IPS-NIHi7 (cell line): ENCODE results near the gene UROC1.

Experiments
- DNase-seq: peaks from one replicate; pipeline ENCODE4 v3.0.0; 2012; ENCODE audit warnings: mixed read lengths; ENCODE audit errors: extremely low spot score

Gene UROC1

GRCh38 chr3:126440709-126440995 is 76.9 kb downstream of the UROC1 start:
- no peak for DNase-seq

GRCh38 chr3:126439968-126440708 is 77.4 kb downstream of the UROC1 start:
- DNase-seq = no peak

GRCh38 chr3:126439346-126439967 is 78.1 kb downstream of the UROC1 start:
- no peak for DNase-seq

DNA sequence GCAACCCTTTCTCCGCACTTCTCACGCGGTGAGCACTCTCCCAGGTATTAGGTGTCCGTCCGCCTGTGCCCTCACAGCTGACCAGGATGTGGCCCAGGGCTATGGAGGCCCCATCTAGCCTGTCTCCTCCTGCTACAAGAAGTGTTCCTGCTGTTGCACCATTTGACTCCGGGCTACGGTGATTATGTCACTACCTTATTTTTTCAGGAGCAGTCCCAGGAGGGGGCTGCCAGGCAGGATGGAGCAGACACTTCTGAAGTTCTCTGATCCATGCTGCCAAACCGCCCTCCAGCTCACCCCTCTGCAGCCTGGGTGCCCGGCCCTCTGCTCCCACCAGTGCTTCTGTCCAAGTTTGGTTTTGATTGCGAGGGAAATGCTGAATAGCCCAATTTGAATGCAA is 78.8 kb downstream of the UROC1 start:
- DNase-seq = no peak

- no peak for DNase-seq
Measured at GRCh38 chr3:126438186-126438585, 79.4 kb downstream of the UROC1 start.

GRCh38 chr3:126436826-126437717 is 80.5 kb downstream of the UROC1 start:
- no peak for DNase-seq

DNA sequence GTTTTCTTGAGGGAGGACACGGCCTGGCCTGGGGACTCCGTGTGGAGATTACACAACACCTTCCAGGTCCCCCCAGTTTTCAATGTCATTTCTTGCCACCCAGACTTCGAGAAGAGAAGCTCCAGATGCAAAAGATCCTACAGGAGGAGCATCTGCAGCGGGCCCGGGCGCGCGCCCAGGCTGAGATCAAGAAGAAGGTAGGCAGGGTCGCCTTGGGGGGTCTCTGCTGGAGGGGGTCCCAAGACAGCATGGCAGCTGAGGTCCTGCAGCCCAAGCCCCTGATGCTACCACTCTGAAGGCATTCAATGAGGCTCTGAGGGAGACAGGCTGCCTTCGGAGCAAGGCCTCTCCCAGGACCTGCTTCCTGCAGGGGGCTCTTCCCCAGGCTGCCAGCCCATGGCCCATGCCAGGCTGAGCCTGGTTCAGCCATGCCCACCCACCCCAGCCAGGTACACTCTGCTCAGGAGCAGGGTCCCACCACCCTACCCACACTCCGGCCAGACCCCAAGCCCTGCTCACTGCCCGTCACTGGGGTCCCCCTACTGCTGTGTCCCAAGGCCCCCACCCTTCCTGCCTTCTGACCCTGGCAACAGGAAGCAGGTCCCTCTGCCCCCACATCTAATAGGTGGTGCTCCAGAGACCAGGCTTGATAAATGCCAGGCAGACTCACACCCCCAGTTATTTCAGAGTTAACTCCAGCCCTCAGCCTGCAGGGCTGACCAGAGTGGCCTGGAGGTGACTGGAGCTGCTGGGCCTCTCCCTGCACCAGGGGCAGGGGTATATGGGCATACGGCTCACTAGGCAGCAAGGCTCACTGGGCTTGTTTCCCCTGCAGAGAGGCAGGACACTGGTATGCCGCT is 81.9 kb downstream of the UROC1 start:
- no peak for DNase-seq

DNA sequence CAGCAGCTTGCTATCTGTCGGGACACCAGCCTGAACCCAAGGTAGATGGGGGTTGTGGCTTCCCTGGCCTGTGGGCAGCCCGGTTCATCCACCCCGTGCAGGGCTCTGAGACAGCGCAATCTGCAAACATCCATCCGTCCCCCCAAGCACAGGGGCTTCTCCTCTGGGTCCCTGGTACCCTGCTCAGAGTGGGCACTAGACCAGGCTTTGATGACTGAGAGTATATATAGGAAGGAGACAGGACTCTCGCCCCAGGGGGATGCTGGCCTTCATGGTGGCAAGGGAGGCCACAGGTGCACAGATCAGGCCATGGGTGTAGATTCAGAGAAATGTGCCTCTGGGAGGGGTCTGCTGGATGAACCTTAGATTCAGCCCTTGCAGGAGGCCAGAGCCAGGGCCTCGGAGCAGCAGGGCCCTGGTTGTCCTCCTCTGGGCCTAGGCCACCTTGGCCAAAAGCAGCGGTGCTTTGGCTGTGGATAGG is 82.6 kb downstream of the UROC1 start:
- DNase-seq = no peak

DNA sequence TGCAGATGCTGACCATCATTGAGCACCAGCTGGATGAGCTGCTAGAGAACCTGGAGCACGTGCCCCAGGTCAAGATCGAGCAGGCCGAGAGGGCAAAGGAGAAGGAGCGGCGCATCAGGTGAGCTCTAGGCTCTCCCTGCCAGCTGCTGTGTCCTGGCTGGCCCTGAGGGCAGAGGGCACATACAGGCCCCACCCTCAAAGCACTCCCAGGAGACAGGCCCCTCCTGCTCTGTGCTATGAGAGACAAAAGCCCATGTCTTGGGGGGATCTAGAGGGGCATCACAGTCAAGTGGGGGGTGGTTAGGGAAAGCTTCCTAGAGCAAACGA is 83.3 kb downstream of the UROC1 start:
- DNase-seq = no peak

DNA sequence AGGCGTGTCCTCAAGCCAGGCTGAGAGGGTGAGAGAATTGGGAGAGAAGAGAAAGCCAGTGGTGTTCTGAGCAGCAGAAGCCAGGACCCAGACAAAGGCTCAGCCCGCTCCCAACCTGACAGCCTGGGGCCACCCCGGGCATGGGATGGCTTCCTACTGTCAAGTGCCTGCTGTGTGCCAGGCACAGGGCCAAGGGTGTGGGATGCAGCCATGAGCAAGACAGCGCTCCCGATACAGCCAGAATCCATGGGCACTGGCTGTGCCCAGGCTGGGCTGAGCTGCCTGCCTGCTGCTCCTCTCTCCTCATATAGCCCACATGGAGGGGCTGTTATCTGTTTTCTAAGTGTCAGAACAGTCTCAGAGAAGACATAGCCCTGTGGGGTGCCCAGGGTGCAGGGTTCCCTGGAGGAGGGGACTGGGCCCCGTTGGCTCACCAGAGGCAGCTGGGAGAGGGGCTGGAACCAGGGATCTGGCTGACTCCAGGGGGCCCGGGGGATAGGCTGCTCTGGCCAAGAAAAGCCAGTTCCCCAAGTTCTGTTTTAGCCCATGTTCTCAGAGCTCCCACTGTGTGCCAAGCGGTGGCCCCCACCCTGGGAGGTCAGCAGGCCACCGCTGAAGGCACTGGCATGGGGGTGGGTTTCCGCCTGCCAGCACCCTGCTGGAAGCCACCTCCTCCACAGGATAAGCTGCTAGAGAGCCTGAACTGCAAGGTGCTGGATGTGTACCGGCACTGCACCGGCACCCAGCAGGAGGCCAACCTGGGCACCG is 83.9 kb downstream of the UROC1 start:
- DNase-seq = no peak

DNA sequence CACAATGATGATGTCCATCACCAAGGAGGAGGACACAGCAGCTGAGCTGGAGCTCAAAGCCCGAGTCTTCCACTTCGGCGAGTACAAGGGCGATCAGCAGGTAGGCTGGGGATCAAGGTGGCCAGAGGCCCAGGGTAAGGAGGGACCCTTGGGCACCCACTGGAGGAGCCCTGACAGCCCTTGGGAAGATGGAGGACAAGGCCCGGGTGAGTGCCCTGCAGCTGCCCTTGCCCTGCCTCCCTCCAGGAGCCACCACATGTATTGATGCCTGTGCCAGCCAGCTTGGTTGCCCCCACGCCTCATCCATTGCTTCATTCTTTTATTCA is 84.5 kb downstream of the UROC1 start:
- DNase-seq = no peak

GRCh38 chr3:126432361-126433104 is 85.0 kb downstream of the UROC1 start:
- DNase-seq = no peak
